ENCODE results near the gene RAE1. TPM values are rescaled to one million over a fixed set of nuclear protein-coding genes. Genes with fewer than 3 reads are reported as not detected.

Gene RAE1
- total RNA-seq, 1 experiment from 2014 or later, result 53.1 TPM

DNA sequence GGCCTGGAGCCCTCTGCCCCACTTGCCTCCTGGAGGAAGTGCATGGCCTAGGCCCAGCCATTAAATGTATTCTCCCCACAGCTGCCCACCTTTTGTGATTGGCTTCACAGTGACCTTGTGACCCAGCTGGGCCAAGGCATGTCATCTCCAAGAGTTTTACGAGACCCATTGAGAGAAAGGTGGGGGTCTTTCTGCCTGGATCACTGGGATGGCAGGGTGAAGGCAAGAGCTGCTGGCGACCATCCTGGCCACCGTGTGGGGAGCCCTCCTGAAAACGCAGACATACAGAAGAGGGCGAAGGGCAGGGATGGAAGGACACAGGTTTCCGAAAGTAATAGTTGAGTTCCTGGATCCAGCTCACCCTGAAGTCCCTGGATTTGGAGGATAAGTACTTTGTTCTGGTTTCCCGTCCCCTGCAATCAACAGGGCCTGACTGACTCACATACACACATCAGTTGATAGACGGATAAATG is 33.7 kb upstream of the RAE1 start:
- Histone ChIP-seq H4K5ac (ENCODE audit: insufficient read length, low read depth, low read length) (no peak overlapping the region), H3K79me1 (ENCODE audit: insufficient read depth, low read depth, low read length, poor library complexity, severe bottlenecking) (no peaks in the 10 kb centered on the region), H2AK5ac (ENCODE audit: insufficient read length, low read length) (no peak overlapping the region), H3K23ac (ENCODE audit: insufficient read length, low read depth, low read length) (no peak overlapping the region), H2BK20ac (ENCODE audit: low read depth, low read length, poor library complexity, severe bottlenecking) (no peak overlapping the region), H4K20me1 (ENCODE audit: control insufficient read depth, insufficient read depth, insufficient read length) (no peaks in the 10 kb centered on the region), H3K18ac (ENCODE audit: insufficient read length, low read depth, low read length) (no peak overlapping the region), H2AFZ (ENCODE audit: low read length) (no peak overlapping the region), H3K4me1 (ENCODE audit: insufficient read depth, low read length) (no peaks in the 10 kb centered on the region), H2BK120ac (ENCODE audit: low read depth, low read length, poor library complexity, severe bottlenecking) (no peak overlapping the region), H3T11ph (ENCODE audit: low read length) (no peak overlapping the region), H2BK12ac (ENCODE audit: insufficient read length, low read depth, low read length) (no peak overlapping the region), H3K56ac (ENCODE audit: insufficient read length, low read depth, low read length) (no peak overlapping the region), H3K27me3 (ENCODE audit: insufficient read depth, low read length) (no peaks in the 10 kb centered on the region), H3K4ac (ENCODE audit: low read depth, low read length) (no peak overlapping the region), H4K91ac (ENCODE audit: insufficient read length, low read depth, low read length) (no peak overlapping the region), H2BK15ac (ENCODE audit: low read depth, low read length) (no peak overlapping the region), H3K79me2 (ENCODE audit: insufficient read depth, low read length) (no peaks in the 10 kb centered on the region), H3K23me2 (ENCODE audit: insufficient read length, low read depth, low read length, poor library complexity, severe bottlenecking) (no peaks in the 10 kb centered on the region), H3K14ac (ENCODE audit: insufficient read depth, low read length) (no peak overlapping the region), H4K8ac (replicated peaks; ENCODE audit: insufficient read length, low read depth, low read length) (no peak overlapping the region), H3K27ac (ENCODE audit: insufficient read length, low read depth, low read length) (no peak overlapping the region), H3K9me3 (ENCODE audit: control insufficient read depth, low read depth, low read length) (no peaks in the 10 kb centered on the region), H3K4me2 (ENCODE audit: insufficient read depth, insufficient read length, low read length) (no peak overlapping the region), H2BK5ac (ENCODE audit: insufficient read length, low read length) (no peak overlapping the region), H3K9ac (ENCODE audit: extremely low read depth, insufficient read length, low read length) (no peak overlapping the region)
- Mint-ChIP-seq H3K9me3 (no peaks in the 10 kb centered on the region), H3K27me3 (ENCODE audit: low read depth) (peaks cover 16% of the 10 kb centered on the region), H3K27ac (peak overlapping the region in 1 of 3 experiments; percentile 32; a peak in 2 of 7 replicates), H3K36me3 (ENCODE audit: insufficient read depth in 1 of 3, low read depth in 3 of 3) (no peaks in the 10 kb centered on the region), H3K4me3 (no peak overlapping the region), H3K4me1 (peaks cover 8 to 11% of the 10 kb centered on the region in 2 experiments; a peak in 3 of 4 replicates)
- no peak for TF ChIP-seq CTCF (conservative IDR thresholded peaks at IDR 0.05)
- no peak for DNase-seq
- WGBS (ENCODE audit: extremely low coverage, insufficient read length, low lambda C conversion rate), result no CpG with 5 or more reads among the region's 8 CpGs
